Astrocyte of the spinal cord (primary cell): Measurements from ENCODE around the gene ACAP1.
A peak's percentile ranks its signal among the peaks of the same experiment; 100 is the strongest.
"Not testable (repeated sequence)": the region's sequence is repeated elsewhere in the genome, so short reads cannot be mapped to it uniquely, and the experiment has no call there.

Experiments used
- DNase-seq: peaks from one replicate; pipeline ENCODE4 v3.0.0; 2011; ENCODE audit warnings: low read depth, low spot score
- H3K4me3 ChIP-seq: 2 replicates; pipeline ENCODE4 v1.5.1; 2011; ENCODE audit warnings: low read depth, mild to moderate bottlenecking, low read length, moderate library complexity
- in situ Hi-C: cut with HindIII; loops from 2 replicates; pipeline ENCODE4 v1.10.0; 2017; ENCODE audit warnings: low sequenced_read_pairs
- TF ChIP-seq, protein P1 (sequence below): IDR thresholded peaks from 2 replicates; pipeline ENCODE4 v1.5.1; 2012; ENCODE audit warnings: low read depth, mild to moderate bottlenecking, low read length, inconsistent platforms

ACAP1 gene

DNA sequence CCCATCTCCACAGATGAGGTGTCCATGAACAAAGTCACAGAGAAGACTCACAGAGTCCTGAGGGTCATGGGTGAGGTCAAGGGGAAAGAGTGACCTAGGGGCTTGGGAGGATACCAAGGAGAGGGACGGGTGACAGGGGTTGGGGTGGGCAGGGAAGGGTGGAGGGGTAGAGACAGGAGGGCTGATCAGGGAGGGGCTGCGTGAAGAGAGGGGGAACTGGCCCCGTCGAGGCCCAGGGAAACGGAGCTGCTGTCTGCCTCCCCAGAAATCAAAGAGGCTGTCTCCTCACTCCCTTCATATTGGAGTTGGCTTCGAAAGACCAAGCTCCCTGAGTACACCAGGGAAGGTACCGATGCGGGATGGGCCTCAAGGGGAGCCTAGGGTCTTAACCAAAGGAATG is 19.2 kb downstream of the ACAP1 start:
- in situ Hi-C loops, result no loop called here
- TF ChIP-seq, protein P1, sequence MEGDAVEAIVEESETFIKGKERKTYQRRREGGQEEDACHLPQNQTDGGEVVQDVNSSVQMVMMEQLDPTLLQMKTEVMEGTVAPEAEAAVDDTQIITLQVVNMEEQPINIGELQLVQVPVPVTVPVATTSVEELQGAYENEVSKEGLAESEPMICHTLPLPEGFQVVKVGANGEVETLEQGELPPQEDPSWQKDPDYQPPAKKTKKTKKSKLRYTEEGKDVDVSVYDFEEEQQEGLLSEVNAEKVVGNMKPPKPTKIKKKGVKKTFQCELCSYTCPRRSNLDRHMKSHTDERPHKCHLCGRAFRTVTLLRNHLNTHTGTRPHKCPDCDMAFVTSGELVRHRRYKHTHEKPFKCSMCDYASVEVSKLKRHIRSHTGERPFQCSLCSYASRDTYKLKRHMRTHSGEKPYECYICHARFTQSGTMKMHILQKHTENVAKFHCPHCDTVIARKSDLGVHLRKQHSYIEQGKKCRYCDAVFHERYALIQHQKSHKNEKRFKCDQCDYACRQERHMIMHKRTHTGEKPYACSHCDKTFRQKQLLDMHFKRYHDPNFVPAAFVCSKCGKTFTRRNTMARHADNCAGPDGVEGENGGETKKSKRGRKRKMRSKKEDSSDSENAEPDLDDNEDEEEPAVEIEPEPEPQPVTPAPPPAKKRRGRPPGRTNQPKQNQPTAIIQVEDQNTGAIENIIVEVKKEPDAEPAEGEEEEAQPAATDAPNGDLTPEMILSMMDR, result no peak
- no peak overlapping the region for H3K4me3 ChIP-seq
- DNase-seq, result no peak

DNA sequence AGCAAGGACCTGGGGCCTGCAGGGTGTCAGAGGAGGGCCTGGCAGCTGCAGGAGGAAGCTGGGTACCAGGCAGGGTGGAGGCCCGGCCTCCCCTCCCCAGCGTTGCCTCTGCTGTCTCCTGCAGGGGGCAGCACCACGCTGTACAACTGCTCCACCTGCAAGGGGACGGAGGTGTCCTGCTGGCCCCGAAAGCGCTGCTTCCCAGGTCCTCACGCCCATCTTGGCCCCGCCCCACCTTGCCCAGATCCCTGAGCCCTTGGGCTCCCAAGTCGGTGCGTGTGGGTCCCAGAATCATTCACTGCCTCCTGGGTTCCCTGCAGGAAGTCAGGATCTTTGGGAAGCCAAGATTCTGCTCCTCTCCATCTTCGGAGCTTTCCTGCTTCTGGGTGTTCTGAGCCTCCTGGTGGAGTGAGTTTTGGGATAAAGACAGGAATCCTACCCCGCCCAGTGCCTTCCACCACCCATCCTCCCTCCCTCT is 19.8 kb downstream of the ACAP1 start:
- in situ Hi-C loops, result no loop called here
- peak; percentile 56 for DNase-seq
- TF ChIP-seq, protein P1, result peak; percentile 89

DNA sequence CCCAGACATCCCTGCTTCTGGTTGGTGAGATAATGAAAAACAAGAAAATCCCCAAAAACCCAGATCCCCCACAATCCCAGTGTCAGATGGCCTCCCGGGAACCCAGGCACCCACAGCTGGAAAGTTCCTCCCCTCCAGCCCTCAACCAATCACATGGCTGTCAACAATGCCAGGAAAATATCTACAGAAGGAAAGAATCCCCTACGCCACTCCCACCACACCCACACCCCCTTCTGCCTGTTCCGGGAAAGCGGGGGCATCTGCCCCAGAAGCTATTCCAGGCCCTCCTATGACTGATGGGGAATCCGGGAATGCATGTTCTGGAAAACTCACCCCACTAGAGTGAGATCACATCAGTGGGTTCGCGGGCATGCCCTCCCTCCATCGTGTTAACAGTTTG is 20.4 kb downstream of the ACAP1 start:
- DNase-seq, result no peak
- TF ChIP-seq, protein P1, result no peak
- H3K4me3 ChIP-seq, result no peak overlapping the region
- in situ Hi-C loops, result no loop called here

More for the DNA sequence above, 19.8 kb downstream of the ACAP1 start:
- no peak overlapping the region for H3K4me3 ChIP-seq

DNA sequence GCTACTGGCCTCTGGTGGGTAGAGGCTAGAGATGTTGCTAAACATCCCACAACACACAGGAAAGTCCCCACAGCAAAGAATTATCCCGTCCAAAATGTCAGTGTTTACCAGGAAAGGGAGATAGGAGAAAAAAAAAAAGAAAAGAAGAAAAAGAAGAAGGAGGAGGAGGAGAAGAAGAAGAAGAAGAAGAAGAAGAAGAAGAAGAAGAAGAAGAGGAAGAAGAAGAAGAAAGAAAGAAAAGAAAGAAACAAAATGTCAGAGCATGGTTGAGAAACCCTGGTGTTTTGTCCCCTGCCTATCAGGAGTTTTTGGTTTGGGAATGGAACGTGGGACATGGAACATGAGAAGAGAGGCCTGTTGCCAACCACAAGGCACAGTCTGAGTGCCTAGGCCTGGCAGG is 21.1 kb downstream of the ACAP1 start:
- DNase-seq, result no peak
- TF ChIP-seq, protein P1, result no peak
- in situ Hi-C loops, result no loop called here
- H3K4me3 ChIP-seq, result no peak overlapping the region

DNA sequence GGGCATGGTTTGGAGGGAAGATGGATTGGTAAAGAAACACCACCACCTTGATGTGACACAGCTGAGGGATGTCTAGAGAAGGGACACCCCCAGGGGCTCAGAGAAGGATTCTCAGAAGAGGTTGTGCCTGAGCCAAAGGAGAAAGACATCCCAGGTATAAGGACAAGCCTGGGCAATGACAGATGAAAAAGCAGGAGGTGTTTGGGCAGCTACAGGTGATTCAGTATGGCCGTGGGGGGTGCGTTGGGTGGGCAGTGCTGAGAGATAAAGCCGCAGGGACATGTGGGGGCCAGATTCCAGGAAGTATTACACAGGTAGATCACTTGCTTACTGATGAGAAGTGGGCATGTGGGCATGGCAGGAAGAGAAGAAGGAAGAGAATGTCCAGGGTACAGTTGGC is 25.6 kb downstream of the ACAP1 start:
- TF ChIP-seq, protein P1, result no peak
- in situ Hi-C loops, result no loop called here
- H3K4me3 ChIP-seq, result no peak overlapping the region
- DNase-seq, result no peak

DNA sequence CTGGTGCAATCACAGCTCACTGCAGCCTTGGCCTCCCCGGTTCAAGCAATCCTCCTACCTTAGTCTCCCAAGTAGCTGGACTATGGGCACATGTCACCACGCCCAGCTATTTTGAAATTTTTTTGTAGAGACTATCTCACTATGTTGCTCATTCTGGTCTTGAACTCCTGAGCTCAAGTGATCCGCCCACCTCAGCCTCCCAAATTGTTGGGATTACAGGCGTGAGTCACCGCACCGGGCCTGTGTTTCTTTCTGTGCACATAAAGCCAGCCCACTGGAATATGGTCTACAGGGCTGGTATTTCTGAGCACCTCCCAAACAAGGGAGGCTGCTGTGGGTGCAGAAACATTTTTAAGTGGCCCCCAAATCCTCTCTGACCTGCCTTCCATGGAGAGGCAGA is 27.0 kb downstream of the ACAP1 start:
- in situ Hi-C loops, result no loop called here
- no peak for DNase-seq
- TF ChIP-seq, protein P1, result no peak
- H3K4me3 ChIP-seq, result no peak overlapping the region

DNA sequence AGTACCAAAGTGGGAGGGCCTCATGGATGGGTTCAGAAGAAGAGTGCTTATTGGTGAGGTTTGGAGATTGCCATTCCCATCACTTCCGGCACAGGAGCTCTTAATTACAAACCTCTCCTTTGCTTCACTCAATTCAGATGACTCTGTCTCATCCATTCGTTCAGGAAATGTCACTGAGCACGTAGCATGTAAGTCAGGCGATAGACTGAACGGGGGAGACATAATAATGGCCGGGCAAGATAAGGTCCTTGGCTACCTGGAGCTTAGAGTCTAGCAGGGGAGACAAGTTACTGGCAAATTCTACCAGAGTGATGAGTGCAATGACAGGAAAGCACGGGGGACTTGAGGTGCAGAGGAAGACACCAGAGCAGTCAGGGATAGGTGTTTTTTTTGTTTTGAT is 29.6 kb downstream of the ACAP1 start:
- in situ Hi-C loops, DNase-seq, H3K4me3 ChIP-seq: not testable (repeated sequence)
